Esophagus muscularis mucosa (tissue), 4 donors: ENCODE measurements around the gene INPPL1. TPM values are rescaled to one million over a fixed set of nuclear protein-coding genes. Genes with fewer than 3 reads are reported as not detected.
"Not testable (repeated sequence)": the region's sequence is repeated elsewhere in the genome, so short reads cannot be mapped to it uniquely, and the experiment has no call there.

Experiments used
- DNase-seq: peaks from one replicate; pipeline ENCODE4 v3.0.0-alpha.2; 2017; ENCODE audit errors: extremely low spot score
- H3K27ac ChIP-seq, 4 donors: fragments of 200-600 bp; sonication (generic); replicated peaks in 1 of 4; 1 replicate in 3 of 4; 2 replicates in 1 of 4; pipeline ENCODE4 v1.5.1; 2016 to 2019; ENCODE audit warnings: mild to moderate bottlenecking in 1 of 4
- H3K27me3 ChIP-seq, 4 donors: fragments of 200-600 bp; sonication (generic); one replicate each; pipeline versions ENCODE4 v1.5.1 to v1.6.0; 2016 to 2019
- H3K36me3 ChIP-seq, 4 donors: fragments of 200-600 bp; sonication (generic); one replicate each; pipeline ENCODE4 v1.5.1; 2016 to 2019
- H3K4me1 ChIP-seq, 4 donors: fragments of 200-600 bp; sonication (generic); one replicate each; pipeline ENCODE4 v1.5.1; 2016 to 2019
- H3K4me3 ChIP-seq, 4 donors: fragments of 200-600 bp; sonication (generic); 1 replicate in 2 of 4; 2 replicates in 2 of 4; pipeline ENCODE4 v1.5.1; 2016 to 2019; ENCODE audit warnings: mild to moderate bottlenecking in 4 of 4, moderate library complexity in 1 of 4
- H3K9me3 ChIP-seq, 4 donors: fragments of 200-600 bp; sonication (generic); 1 replicate in 3 of 4; 2 replicates in 1 of 4; pipeline ENCODE4 v1.5.1; 2016 to 2019
- EP300 ChIP-seq: sonication (generic); formaldehyde crosslinking; IDR thresholded peaks from one replicate; pipeline ENCODE4 v1.6.1; 2017; ENCODE audit warnings: antibody characterized with exemption
- POLR2A ChIP-seq: fragments of 450-650 bp; IDR thresholded peaks from one replicate; pipeline ENCODE4 v1.6.1; 2017; ENCODE audit warnings: antibody characterized with exemption, moderate library complexity, mild to moderate bottlenecking, low read depth
- POLR2AphosphoS5 ChIP-seq, 2 donors: sonication (generic); formaldehyde crosslinking; IDR thresholded peaks; one replicate each; pipeline ENCODE4 v1.6.1; 2017; ENCODE audit warnings: antibody characterized with exemption in 2 of 2
- WGBS: methylation state at CpG from one replicate; pipeline ENCODE4 v1.1.5; 2018; 5-methylcytosine and 5-hydroxymethylcytosine counted together
- intact Hi-C: fragments of 100-400 bp; cut with DNase I; formaldehyde crosslinking; loops from one replicate; pipeline ENCODE4 v1.15.1; 2023
- total RNA-seq, 4 donors: library from RNA; depleted of rRNA; stranded (reverse); fragments of >200 nt; gene quantifications; one replicate each; pipeline versions ENCODE4 v1.1.0 to v1.2.1, GENCODE V29; 2016
- TF ChIP-seq, protein P1 (sequence below), 3 experiments: fragments of 200-600 bp in 2 of 3; fragments of 450-650 bp in 1 of 3; sonication (generic) in 2 of 3; IDR thresholded peaks; one replicate each; pipeline ENCODE4 v1.5.1; 2017 to 2019; ENCODE audit warnings: antibody characterized with exemption in 3 of 3, mild to moderate bottlenecking in 2 of 3, moderate library complexity in 1 of 3

The INPPL1 gene, protein sequence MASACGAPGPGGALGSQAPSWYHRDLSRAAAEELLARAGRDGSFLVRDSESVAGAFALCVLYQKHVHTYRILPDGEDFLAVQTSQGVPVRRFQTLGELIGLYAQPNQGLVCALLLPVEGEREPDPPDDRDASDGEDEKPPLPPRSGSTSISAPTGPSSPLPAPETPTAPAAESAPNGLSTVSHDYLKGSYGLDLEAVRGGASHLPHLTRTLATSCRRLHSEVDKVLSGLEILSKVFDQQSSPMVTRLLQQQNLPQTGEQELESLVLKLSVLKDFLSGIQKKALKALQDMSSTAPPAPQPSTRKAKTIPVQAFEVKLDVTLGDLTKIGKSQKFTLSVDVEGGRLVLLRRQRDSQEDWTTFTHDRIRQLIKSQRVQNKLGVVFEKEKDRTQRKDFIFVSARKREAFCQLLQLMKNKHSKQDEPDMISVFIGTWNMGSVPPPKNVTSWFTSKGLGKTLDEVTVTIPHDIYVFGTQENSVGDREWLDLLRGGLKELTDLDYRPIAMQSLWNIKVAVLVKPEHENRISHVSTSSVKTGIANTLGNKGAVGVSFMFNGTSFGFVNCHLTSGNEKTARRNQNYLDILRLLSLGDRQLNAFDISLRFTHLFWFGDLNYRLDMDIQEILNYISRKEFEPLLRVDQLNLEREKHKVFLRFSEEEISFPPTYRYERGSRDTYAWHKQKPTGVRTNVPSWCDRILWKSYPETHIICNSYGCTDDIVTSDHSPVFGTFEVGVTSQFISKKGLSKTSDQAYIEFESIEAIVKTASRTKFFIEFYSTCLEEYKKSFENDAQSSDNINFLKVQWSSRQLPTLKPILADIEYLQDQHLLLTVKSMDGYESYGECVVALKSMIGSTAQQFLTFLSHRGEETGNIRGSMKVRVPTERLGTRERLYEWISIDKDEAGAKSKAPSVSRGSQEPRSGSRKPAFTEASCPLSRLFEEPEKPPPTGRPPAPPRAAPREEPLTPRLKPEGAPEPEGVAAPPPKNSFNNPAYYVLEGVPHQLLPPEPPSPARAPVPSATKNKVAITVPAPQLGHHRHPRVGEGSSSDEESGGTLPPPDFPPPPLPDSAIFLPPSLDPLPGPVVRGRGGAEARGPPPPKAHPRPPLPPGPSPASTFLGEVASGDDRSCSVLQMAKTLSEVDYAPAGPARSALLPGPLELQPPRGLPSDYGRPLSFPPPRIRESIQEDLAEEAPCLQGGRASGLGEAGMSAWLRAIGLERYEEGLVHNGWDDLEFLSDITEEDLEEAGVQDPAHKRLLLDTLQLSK
- total RNA-seq, result 100 to 1,000 TPM in 2 of 4 donors, 10 to 100 TPM in 2; 61.6 to 158 (median 100) TPM

GRCh38 chr11:72224564-72225410, at the start of gene INPPL1:
INPPL1 (plus strand) TSS chr11:72224767; CDS start chr11:72224985, 218 bp downstream.
- Histone ChIP-seq H3K9me3 (no peaks in the 10 kb centered on the region), H3K4me1 (peaks cover 21 to 61% (median 47%) of the 10 kb centered on the region in 4 donors), H3K36me3 (peaks cover 11 to 35% (median 26%) of the 10 kb centered on the region in 4 donors), H3K4me3 (peak within 1 kb of the TSS; percentile 83 to 96 (median 90)), H3K27me3 (no peaks in the 10 kb centered on the region), H3K27ac (peak within 1 kb of the TSS; percentile 96 to 98 (median 97))
- TF ChIP-seq POLR2A (no peak), POLR2AphosphoS5 (IDR thresholded peaks at IDR 0.05) (peak in 1 of 2 donors; percentile 35)
- intact Hi-C loops, result loop anchor here (1.0 to 10.0 kb wide), 3 partner anchors 14 to 208 kb away; partner anchors contain the start of gene CLPB
- no peak for DNase-seq
- WGBS, result 0% methylated on average over 10 of the region's 81 CpGs

DNA sequence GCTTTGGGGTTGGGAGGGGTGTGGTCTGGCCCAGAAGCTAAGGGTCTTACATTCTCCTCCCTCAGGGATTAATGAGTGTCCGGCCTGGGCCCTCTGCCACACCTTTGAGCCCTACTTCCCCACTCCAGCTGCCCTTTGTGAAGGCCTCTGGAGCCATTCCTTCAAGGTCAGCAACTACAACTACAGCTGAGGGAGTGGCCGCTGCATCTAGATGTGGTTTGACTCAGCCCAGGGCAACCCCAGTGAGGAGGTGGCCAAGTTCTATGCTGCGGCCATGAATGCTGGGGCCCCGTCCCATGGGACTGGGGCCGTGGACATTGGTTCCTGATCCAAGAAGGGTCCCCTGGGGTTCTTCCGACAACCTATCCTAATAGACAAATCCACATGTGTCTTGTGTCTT, 46.9 kb upstream of the INPPL1 start:
- WGBS, result 86% methylated on average over 1 of the region's 6 CpGs
- H3K27ac ChIP-seq, result no peak overlapping the region
- H3K4me1 ChIP-seq, result no peaks in the 10 kb centered on the region
- TF ChIP-seq POLR2AphosphoS5 (IDR thresholded peaks at IDR 0.05) (no peak), EP300 (no peak), POLR2A (no peak)
- TF ChIP-seq, protein P1, sequence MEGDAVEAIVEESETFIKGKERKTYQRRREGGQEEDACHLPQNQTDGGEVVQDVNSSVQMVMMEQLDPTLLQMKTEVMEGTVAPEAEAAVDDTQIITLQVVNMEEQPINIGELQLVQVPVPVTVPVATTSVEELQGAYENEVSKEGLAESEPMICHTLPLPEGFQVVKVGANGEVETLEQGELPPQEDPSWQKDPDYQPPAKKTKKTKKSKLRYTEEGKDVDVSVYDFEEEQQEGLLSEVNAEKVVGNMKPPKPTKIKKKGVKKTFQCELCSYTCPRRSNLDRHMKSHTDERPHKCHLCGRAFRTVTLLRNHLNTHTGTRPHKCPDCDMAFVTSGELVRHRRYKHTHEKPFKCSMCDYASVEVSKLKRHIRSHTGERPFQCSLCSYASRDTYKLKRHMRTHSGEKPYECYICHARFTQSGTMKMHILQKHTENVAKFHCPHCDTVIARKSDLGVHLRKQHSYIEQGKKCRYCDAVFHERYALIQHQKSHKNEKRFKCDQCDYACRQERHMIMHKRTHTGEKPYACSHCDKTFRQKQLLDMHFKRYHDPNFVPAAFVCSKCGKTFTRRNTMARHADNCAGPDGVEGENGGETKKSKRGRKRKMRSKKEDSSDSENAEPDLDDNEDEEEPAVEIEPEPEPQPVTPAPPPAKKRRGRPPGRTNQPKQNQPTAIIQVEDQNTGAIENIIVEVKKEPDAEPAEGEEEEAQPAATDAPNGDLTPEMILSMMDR (IDR thresholded peaks at IDR 0.05), result no peak
- H3K4me3 ChIP-seq, result no peak overlapping the region
- no peak for DNase-seq
- no peaks in the 10 kb centered on the region for H3K27me3 ChIP-seq
- intact Hi-C loops, result no loop called here
- H3K36me3 ChIP-seq, result no peaks in the 10 kb centered on the region
- H3K9me3 ChIP-seq, result no peaks in the 10 kb centered on the region

DNA sequence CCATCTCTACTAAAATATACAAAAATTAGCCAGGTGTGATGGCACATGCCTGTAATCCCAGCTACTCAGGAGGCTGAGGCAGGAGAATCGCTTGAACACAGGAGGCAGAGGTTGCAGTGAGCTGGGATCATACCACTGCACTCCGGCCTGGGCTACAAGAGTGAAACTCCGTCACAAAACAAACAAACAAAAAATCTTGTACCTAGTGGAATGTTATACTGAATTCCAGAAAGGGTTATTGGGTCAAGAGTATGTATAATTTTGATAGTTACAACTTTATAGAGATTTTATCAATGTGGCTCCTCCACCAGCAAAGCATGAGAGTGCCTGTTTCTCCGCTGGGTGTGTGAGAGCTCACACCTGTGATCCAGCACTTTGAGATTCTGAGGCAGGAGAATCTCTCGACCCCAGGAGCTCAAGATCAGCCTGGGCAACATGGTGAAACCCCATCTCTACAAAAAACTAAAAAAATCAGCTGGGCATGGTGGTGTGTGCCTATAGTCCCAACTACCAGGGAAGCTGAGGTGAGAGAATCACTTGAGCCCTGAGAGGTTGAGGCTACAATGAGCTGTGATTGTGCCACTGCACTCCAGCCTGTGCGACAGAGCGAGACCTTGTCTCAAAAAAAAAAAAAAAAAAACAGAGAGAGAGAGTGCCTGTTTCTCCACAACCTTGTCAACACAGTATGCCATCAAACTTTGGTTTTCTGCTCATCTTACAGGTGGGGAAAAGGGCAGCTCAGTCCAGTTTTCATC, 45.3 kb upstream of the INPPL1 start:
- H3K27ac ChIP-seq, result no peak overlapping the region
- no peak for DNase-seq
- H3K27me3 ChIP-seq, result no peaks in the 10 kb centered on the region
- H3K4me3 ChIP-seq, result no peak overlapping the region
- peaks cover 0 to 5% (median 0%) of the 10 kb centered on the region in 4 donors for H3K4me1 ChIP-seq
- 83% methylated on average over 7 of the region's 7 CpGs for WGBS
- no peaks in the 10 kb centered on the region for H3K9me3 ChIP-seq
- intact Hi-C loops, result no loop called here
- TF ChIP-seq POLR2AphosphoS5 (IDR thresholded peaks at IDR 0.05), result no peak
- H3K36me3 ChIP-seq, result no peaks in the 10 kb centered on the region

- intact Hi-C loops, result no loop called here
- Histone ChIP-seq H3K27me3 (no peaks in the 10 kb centered on the region), H3K9me3 (no peaks in the 10 kb centered on the region), H3K27ac (no peak overlapping the region), H3K36me3 (no peaks in the 10 kb centered on the region), H3K4me3 (no peak overlapping the region), H3K4me1 (peaks cover 0 to 5% (median 0%) of the 10 kb centered on the region in 4 donors)
- no peak for DNase-seq
- TF ChIP-seq EP300 (no peak), POLR2AphosphoS5 (IDR thresholded peaks at IDR 0.05) (no peak), POLR2A (no peak)
- TF ChIP-seq, protein P1 (IDR thresholded peaks at IDR 0.05), result no peak
- WGBS, result 81% methylated on average over 4 of the region's 4 CpGs
These were observed 44.7 kb upstream of the INPPL1 start for GRCh38 chr11:72179804-72180396.

DNA sequence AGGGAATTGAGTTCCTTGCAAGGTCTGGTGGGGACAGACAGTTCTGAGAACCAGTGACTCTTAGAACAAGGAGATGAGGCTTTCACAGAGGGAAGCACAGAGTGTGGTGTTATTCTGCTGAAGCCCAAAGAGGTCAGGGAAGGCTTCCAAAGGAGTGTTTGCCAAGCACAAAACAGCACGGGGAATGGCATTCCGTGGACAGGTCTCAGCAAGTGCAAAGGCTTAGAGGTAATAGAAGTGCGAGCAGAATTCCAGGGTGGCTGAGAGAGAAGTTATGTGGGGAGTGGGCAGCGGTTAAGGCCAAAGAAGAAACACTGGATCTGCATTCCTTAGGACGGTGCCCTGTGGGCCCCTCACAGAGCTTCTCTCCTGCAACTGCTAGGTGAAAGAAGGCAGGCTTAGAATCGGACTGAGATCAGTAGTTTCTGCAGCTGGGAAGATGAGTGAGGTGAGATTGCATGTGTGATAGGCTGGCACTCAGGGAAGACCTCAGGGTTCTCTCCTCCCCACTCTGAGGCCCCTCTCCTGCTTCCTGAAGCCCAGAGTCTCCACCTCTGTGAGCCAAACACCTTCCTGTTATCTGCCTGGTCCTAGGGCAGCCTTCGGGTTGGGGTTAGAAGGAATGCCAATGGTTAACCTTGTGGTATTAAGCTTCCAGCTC, 43.5 kb upstream of the INPPL1 start:
- H3K27me3 ChIP-seq, H3K27ac ChIP-seq, H3K4me1 ChIP-seq, H3K36me3 ChIP-seq, DNase-seq, H3K4me3 ChIP-seq, intact Hi-C loops, H3K9me3 ChIP-seq: not testable (repeated sequence)
- WGBS, result 63% methylated on average over 7 of the region's 7 CpGs

DNA sequence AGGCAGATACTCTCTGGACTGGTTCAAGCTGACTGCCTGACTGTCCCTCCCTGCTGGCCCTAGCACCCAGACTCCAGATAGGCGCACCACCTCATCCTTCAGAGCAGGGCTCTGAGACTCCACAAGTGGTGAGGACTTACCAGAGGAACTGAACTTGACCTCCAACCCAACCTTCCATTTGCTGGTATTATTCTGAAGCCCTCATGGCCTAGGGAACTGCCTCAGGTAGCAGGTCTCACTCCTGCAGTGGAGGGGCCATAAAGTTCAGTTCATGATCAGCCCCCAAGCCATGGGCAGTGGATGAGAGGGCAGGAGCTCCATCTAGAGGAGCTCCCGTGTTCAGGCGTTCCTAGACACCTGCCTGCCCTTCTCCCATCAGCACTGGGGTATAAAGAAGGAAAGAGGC, 43.0 kb upstream of the INPPL1 start:
- H3K36me3 ChIP-seq, intact Hi-C loops, DNase-seq, H3K9me3 ChIP-seq, H3K4me1 ChIP-seq, H3K27me3 ChIP-seq, H3K4me3 ChIP-seq, H3K27ac ChIP-seq: not testable (repeated sequence)
- no CpG with 5 or more reads among the region's 3 CpGs for WGBS
